Loucy (cell line): Measurements from ENCODE around the gene HOXB1.

Experiments used
- H2AFZ ChIP-seq: fragments of 200-600 bp; sonication (generic); 2 replicates; pipeline ENCODE4 v1.6.0; 2016; ENCODE audit warnings: antibody characterized with exemption, mild to moderate bottlenecking, low read length, moderate library complexity
- H3F3A ChIP-seq: fragments of 200-600 bp; 2 replicates; pipeline ENCODE4 v1.6.0; 2016; ENCODE audit warnings: antibody characterized with exemption, low read depth, mild to moderate bottlenecking
- H3K27me3 ChIP-seq: fragments of 200-600 bp; sonication (generic); 2 replicates; pipeline ENCODE4 v1.6.1; 2014; ENCODE audit warnings: low read length, mild to moderate bottlenecking; ENCODE audit not compliant: insufficient read depth, poor library complexity, severe bottlenecking
- H3K36me3 ChIP-seq: fragments of 200-600 bp; sonication (generic); 2 replicates; pipeline ENCODE4 v1.6.1; 2016; ENCODE audit warnings: low read length; ENCODE audit not compliant: insufficient read depth
- H3K4me1 ChIP-seq: fragments of 200-600 bp; sonication (generic); 2 replicates; pipeline ENCODE4 v1.5.1; 2014; ENCODE audit warnings: low read length, mild to moderate bottlenecking; ENCODE audit not compliant: insufficient read depth, poor library complexity, severe bottlenecking
- H3K4me2 ChIP-seq: fragments of 200-600 bp; sonication (generic); 2 replicates; pipeline ENCODE4 v1.6.0; 2014; ENCODE audit warnings: antibody characterized with exemption, low read length, low read depth, mild to moderate bottlenecking; ENCODE audit not compliant: poor library complexity, severe bottlenecking
- H3K4me3 ChIP-seq: fragments of 200-600 bp; sonication (generic); 2 replicates; pipeline ENCODE4 v1.5.1; 2014; ENCODE audit warnings: low read length, mild to moderate bottlenecking, mixed read lengths; ENCODE audit not compliant: poor library complexity, severe bottlenecking
- H3K79me2 ChIP-seq: fragments of 200-600 bp; sonication (generic); 2 replicates; pipeline ENCODE4 v1.6.1; 2014; ENCODE audit warnings: low read length; ENCODE audit not compliant: insufficient read depth
- H3K9ac ChIP-seq: fragments of 200-600 bp; sonication (generic); 2 replicates; pipeline ENCODE4 v1.6.0; 2014; ENCODE audit warnings: mild to moderate bottlenecking, low read depth, low read length, moderate library complexity; ENCODE audit not compliant: poor library complexity, severe bottlenecking
- H3K9me2 ChIP-seq: fragments of 200-600 bp; sonication (generic); replicated peaks from 2 replicates; pipeline ENCODE4 v1.6.1; 2016; ENCODE audit warnings: low read depth, low read length, mixed read lengths
- H3K9me3 ChIP-seq: fragments of 200-600 bp; sonication (generic); 2 replicates; pipeline ENCODE4 v1.6.1; 2014; ENCODE audit warnings: mild to moderate bottlenecking, antibody characterized with exemption, low read length, low read depth; ENCODE audit not compliant: insufficient read depth
- H4K20me1 ChIP-seq: fragments of 200-600 bp; sonication (generic); 2 replicates; pipeline ENCODE4 v1.6.0; 2014; ENCODE audit warnings: antibody characterized with exemption, low read length, mild to moderate bottlenecking; ENCODE audit not compliant: insufficient read depth, poor library complexity, severe bottlenecking
- EZH2phosphoT487 ChIP-seq: fragments of 200-600 bp; IDR thresholded peaks from 2 replicates; pipeline ENCODE4 v1.6.1; 2018; ENCODE audit warnings: antibody characterized with exemption, mild to moderate bottlenecking, moderate library complexity, borderline replicate concordance
- TF ChIP-seq, protein P1 (sequence below): fragments of 200-600 bp; sonication (generic); conservative IDR thresholded peaks from 2 replicates; pipeline ENCODE4 v1.5.1; 2014; ENCODE audit warnings: mild to moderate bottlenecking, antibody characterized with exemption, low read length

Gene HOXB1

DNA sequence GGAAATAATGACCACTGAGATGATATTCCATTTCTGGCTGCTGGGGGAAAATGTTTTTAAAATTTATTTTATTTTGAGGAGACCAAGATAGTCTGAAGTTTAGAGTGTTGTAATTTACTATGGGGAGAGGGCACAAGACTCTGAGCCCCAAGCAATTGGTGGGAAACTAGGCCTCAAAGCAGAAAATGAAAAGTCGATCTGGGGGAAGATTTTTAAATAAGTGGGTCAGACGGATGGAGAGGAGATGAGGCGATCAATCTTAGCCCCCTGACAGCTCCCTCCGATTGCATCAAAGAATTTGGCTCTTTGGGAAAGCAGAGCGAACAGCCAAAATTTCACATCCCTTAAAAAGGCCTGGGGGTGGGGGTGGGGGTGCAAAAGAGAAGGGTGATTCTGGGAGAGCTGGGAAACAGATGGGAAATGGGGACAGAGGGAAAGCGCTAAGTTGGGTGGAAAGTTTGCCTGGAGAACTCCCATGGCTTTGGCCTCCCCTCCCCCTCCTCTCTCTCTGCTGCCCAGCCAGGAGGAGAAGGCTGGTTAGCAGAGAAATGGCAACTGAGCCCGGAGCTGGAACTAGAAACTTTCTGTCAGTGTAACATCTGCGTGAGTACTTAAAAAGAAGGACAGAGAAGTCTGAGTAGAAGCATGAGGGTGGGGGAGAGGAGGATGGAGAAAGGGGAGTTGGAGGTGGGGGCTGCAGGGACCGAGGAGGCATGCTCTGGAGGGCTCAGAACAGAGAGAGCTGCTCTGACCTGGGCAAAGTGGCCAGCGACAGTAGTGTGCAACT is 15.5 kb upstream of the HOXB1 start:
- Histone ChIP-seq H3K4me1 (peaks cover 45% of the 10 kb centered on the region), H3K4me2 (peak overlapping the region; percentile 96), H2AFZ (no peak overlapping the region), H3K27me3 (peaks cover 26% of the 10 kb centered on the region), H3K9ac (peak overlapping the region; percentile 98), H4K20me1 (peaks cover 25% of the 10 kb centered on the region), H3K4me3 (peak overlapping the region; percentile 95), H3F3A (peaks cover 30% of the 10 kb centered on the region), H3K79me2 (peaks cover 95% of the 10 kb centered on the region), H3K9me2 (no peaks in the 10 kb centered on the region), H3K9me3 (no peaks in the 10 kb centered on the region), H3K36me3 (peaks cover 30% of the 10 kb centered on the region)
- TF ChIP-seq, protein P1, sequence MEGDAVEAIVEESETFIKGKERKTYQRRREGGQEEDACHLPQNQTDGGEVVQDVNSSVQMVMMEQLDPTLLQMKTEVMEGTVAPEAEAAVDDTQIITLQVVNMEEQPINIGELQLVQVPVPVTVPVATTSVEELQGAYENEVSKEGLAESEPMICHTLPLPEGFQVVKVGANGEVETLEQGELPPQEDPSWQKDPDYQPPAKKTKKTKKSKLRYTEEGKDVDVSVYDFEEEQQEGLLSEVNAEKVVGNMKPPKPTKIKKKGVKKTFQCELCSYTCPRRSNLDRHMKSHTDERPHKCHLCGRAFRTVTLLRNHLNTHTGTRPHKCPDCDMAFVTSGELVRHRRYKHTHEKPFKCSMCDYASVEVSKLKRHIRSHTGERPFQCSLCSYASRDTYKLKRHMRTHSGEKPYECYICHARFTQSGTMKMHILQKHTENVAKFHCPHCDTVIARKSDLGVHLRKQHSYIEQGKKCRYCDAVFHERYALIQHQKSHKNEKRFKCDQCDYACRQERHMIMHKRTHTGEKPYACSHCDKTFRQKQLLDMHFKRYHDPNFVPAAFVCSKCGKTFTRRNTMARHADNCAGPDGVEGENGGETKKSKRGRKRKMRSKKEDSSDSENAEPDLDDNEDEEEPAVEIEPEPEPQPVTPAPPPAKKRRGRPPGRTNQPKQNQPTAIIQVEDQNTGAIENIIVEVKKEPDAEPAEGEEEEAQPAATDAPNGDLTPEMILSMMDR = no peak
- no peak for TF ChIP-seq EZH2phosphoT487

DNA sequence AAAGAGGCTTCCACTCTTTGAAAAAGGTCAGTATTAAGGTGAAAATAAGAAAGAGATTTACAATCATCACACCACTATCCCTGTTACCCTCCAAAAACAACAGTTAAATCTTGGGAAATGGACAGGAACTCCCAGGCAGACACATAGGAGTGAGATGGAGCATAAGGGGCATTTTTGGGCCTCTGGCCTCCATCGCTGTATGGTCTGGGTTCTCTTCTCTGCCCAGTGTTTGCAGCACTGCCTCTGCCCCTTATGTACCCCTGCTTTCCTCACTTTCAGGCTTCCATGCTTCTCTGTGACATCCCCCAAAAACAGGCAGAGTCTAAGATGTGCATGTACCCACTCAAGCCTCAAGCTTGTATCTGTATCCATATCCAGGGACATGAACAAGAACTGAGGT is 14.7 kb upstream of the HOXB1 start:
- Histone ChIP-seq H3K79me2 (peaks cover 95% of the 10 kb centered on the region), H3K9me2 (no peaks in the 10 kb centered on the region), H3K4me1 (peaks cover 51% of the 10 kb centered on the region), H3K9ac (peak overlapping the region; percentile 98), H2AFZ (no peak overlapping the region), H3F3A (peaks cover 31% of the 10 kb centered on the region), H3K9me3 (no peaks in the 10 kb centered on the region), H3K27me3 (peaks cover 26% of the 10 kb centered on the region), H3K4me2 (peak overlapping the region; percentile 96), H4K20me1 (peaks cover 23% of the 10 kb centered on the region), H3K4me3 (peak overlapping the region; percentile 95), H3K36me3 (peaks cover 27% of the 10 kb centered on the region)
- TF ChIP-seq, protein P1 = no peak
- TF ChIP-seq EZH2phosphoT487 = no peak

DNA sequence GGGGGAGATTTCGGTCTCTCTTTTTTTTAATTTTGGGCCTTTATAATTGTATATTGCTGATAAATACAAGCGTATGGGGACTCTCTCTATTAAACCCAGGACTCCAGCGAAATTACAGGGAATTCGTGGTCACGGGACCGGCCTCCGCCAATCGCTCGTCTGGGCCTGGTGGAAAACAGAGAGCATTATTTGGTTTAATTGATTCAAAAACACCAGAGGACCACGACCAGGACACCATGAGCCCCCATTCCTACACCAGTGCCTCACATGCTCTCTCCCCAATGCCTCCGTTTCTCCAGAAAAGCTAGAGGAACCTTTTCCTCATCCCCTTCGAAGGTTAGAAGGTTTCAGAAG is 14.2 kb upstream of the HOXB1 start, which contains the start of gene HOXB2:
TSS of gene HOXB2 (minus strand) at position 88 of the 354 bp plus-strand sequence. CDS start 198 bp downstream, outside the sequence.
- peaks cover 95% of the 10 kb centered on the region for H3K79me2 ChIP-seq

More for the DNA sequence above, 14.2 kb upstream of the HOXB1 start, which contains the start of gene HOXB2:
- H4K20me1 ChIP-seq = peaks cover 20% of the 10 kb centered on the region
- H3K9me3 ChIP-seq = no peaks in the 10 kb centered on the region
- H3K4me2 ChIP-seq = peak within 1 kb of the TSS; percentile 96
- peaks cover 22% of the 10 kb centered on the region for H3K36me3 ChIP-seq
- peak within 1 kb of the TSS; percentile 98 for H3K9ac ChIP-seq
- H2AFZ ChIP-seq = no peak within 1 kb of the TSS
- H3K27me3 ChIP-seq = peaks cover 26% of the 10 kb centered on the region
- H3F3A ChIP-seq = peaks cover 35% of the 10 kb centered on the region
- no peak for TF ChIP-seq EZH2phosphoT487
- TF ChIP-seq, protein P1 = no peak
- peaks cover 57% of the 10 kb centered on the region for H3K4me1 ChIP-seq
- H3K9me2 ChIP-seq = no peaks in the 10 kb centered on the region
- H3K4me3 ChIP-seq = peak within 1 kb of the TSS; percentile 95
